VCaP (cell line): ENCODE results near the gene ING3.

Experiments
- H3K27ac ChIP-seq: fragments of 450-650 bp; 2 replicates; pipeline ENCODE4 v1.5.1; 2017
- TF ChIP-seq, protein P1 (sequence below): fragments of 450-650 bp; conservative IDR thresholded peaks from 2 replicates; pipeline ENCODE4 v1.5.1; 2017; ENCODE audit warnings: mild to moderate bottlenecking, moderate library complexity

The ING3 gene

DNA sequence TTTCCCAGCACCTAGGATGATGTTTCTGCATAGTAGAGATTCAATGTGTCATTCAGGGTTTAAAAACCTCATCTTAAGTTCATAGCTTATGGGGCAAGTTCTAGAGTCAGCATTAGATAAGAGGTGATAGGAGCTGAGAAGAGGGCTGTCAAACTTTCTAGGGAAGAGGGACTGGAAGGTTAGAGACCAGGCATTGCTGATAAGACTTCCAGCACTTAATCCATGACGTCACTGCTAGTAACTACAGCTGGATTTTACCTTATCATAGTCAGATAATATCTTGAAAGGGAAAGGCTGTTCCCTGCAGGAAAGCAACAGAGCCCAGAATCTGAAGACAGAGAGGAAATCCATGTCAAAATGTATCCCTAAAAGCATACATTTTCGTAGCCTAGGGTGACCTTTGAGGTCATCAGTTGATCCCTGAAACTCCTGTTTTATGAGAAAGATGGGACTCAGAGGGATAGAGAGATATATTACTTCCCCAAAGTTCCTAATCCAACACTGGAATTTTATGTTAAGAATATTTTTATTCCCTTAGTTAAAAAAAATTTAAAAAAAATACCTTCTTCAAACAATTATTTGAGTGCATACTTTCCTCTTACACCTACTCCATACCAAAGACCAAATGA is 34.7 kb downstream of the ING3 start:
- no peak overlapping the region for H3K27ac ChIP-seq
- TF ChIP-seq, protein P1, sequence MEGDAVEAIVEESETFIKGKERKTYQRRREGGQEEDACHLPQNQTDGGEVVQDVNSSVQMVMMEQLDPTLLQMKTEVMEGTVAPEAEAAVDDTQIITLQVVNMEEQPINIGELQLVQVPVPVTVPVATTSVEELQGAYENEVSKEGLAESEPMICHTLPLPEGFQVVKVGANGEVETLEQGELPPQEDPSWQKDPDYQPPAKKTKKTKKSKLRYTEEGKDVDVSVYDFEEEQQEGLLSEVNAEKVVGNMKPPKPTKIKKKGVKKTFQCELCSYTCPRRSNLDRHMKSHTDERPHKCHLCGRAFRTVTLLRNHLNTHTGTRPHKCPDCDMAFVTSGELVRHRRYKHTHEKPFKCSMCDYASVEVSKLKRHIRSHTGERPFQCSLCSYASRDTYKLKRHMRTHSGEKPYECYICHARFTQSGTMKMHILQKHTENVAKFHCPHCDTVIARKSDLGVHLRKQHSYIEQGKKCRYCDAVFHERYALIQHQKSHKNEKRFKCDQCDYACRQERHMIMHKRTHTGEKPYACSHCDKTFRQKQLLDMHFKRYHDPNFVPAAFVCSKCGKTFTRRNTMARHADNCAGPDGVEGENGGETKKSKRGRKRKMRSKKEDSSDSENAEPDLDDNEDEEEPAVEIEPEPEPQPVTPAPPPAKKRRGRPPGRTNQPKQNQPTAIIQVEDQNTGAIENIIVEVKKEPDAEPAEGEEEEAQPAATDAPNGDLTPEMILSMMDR, result no peak

- TF ChIP-seq, protein P1, result no peak
- no peak overlapping the region for H3K27ac ChIP-seq
Measured at GRCh38 chr7:120985839-120986238, 35.3 kb downstream of the ING3 start.

DNA sequence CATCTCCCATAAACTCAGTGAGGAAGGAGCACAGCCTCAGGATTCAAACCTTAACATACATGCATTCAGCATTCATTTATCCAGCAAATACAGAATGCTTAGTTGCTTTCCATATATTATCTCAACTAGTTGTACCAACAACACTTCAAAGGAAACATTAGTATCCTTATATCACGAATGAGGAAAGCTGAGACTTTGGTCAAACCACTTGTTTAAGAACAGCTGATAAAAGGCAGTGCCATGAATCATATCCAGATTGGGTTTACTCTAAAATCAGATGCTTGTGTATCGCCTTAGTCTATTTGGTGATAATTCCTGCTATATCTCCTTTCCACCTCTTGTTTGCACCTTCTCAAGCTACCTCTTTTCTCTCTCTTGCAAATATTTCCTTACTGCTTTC is 36.1 kb downstream of the ING3 start:
- no peak overlapping the region for H3K27ac ChIP-seq

GRCh38 chr7:120987280-120987679 is 36.7 kb downstream of the ING3 start:
- TF ChIP-seq, protein P1, result no peak
- no peak overlapping the region for H3K27ac ChIP-seq

More for the DNA sequence above, 36.1 kb downstream of the ING3 start:
- TF ChIP-seq, protein P1, result no peak

- TF ChIP-seq, protein P1, result peak; percentile 95
- no peak overlapping the region for H3K27ac ChIP-seq
Measured at GRCh38 chr7:120987683-120988590, 37.4 kb downstream of the ING3 start.

DNA sequence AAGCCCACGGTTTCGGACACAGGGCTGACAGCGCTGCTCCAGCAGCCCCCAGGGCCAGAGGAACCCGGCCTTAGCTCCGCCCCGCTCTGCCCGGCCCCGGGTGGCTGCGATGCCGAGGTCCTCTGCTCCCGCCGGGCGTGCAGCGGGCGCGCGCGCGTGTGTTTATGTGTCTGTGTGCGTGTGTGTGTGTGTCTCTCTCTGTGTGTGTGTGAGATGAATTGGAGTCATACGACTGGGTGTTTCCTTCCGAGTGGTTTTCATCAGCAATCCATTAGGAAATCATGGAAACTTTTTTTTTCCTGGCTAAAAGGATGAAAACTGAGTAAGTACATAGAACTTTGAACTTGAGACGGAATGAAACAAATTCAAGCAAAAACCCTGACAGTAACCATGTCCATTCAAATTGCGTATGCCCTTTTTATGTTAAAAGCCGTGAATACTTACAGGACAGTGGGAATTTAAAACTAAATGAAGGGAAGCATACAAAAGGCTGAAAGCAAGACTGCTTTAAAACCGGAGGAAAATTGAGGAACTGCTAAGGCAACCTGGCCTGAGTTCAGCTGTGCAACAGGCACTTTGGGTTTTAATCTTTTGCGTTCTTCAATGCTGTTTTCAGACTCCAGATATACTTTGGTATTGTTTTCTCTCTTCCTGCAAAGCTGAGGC is 38.1 kb downstream of the ING3 start, which contains the start of gene CPED1:
TSS of gene CPED1 (plus strand) at position 121 of the 666 bp plus-strand sequence. CDS start 911 bp downstream, outside the sequence.
- H3K27ac ChIP-seq, result no peak within 1 kb of the TSS
- TF ChIP-seq, protein P1, result no peak
